Panc1 (cell line): ENCODE data around the gene FKRP.

ENCODE experiments used
- CTCF ChIP-seq: fragments of 450-650 bp; IDR thresholded peaks from 2 replicates; pipeline ENCODE4 v1.5.1; 2017; ENCODE audit warnings: mild to moderate bottlenecking
- POLR2AphosphoS5 ChIP-seq: IDR thresholded peaks from 2 replicates; pipeline ENCODE4 v1.6.1; 2012; ENCODE audit warnings: mild to moderate bottlenecking, low read depth, low read length, moderate library complexity
- REST ChIP-seq, 2 experiments: IDR thresholded peaks; 2 replicates each; pipeline ENCODE4 v1.6.1; 2011 to 2012; ENCODE audit warnings: low read depth in 2 of 2, control low read depth in 1 of 2, low read length in 1 of 2, mild to moderate bottlenecking in 1 of 2, moderate library complexity in 1 of 2; ENCODE audit not compliant: insufficient read depth in 1 of 2
- SIN3A ChIP-seq: IDR thresholded peaks from 2 replicates; pipeline ENCODE4 v1.6.1; 2012; ENCODE audit warnings: low read depth, mild to moderate bottlenecking, low read length, moderate library complexity, borderline replicate concordance; ENCODE audit not compliant: insufficient read depth
- TCF7L2 ChIP-seq: IDR thresholded peaks from 2 replicates; pipeline ENCODE4 v1.6.1; 2011; ENCODE audit warnings: mild to moderate bottlenecking, low read depth, low read length, inconsistent platforms

GRCh38 chr19:46798713-46799112 lies 52.9 kb downstream of the FKRP start:
- TF ChIP-seq CTCF (no peak), REST (IDR thresholded peaks at IDR 0.05; ENCODE audit: insufficient read depth in 1 of 2, low read depth in 2 of 2, low read length in 1 of 2) (no peak), POLR2AphosphoS5 (no peak), SIN3A (no peak), TCF7L2 (no peak)
